GM18867 (cell line): Measurements from ENCODE around the gene COL13A1.

ENCODE experiments used
- ATAC-seq: cut with Tn5 transposase; IDR thresholded peaks from one replicate; pipeline ENCODE4 v1.9.1; 2021; ENCODE audit warnings: mild to moderate bottlenecking, moderate library complexity; ENCODE audit not compliant: unreplicated experiment

COL13A1 gene

DNA sequence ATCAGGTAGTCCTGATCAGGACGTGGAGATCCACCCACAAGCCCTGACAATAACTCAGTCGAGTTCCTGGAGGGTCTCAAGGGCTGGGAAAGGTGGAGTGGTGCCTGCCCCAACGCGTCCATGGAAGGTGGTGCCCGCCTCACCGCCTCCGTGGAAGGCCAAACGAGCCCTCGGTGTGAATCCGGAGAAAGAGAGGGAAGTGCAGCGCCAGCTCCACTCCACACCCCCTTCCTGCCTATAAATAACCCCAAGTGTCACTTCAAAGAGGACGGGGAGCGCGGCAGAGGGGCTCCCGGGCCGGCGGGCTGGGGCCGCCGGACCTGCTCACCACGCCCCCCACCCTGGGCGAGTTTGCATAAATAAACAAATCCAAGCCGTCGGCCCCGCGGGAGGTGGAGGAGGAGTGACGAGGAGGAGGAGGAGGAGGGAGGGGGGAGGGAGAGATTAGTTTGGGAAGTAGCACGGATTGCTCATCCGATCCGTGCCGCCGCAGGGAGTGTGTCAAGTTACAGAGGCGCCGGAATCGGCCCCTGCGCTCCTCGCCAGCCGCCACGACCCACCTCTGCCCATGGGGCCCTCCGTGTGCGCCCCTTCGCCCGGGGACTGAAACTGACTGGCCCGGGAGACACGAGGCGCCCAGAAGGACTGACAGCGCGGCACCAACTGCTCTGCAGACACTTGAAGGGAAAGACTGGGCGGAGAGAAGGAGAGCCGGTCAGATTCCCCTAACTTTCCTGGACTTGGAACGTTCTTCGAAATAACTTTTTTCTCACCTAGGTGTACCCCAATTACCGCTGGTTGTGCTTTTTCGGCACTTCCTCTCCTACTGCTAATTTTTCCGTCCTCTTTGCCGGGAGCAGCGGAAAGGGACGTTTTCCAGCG lies at the start of gene COL13A1:
COL13A1 (plus strand) TSS at position 473 of the 882 bp plus-strand sequence. CDS start 518 bp downstream, outside the sequence.
- ATAC-seq = no peak

DNA sequence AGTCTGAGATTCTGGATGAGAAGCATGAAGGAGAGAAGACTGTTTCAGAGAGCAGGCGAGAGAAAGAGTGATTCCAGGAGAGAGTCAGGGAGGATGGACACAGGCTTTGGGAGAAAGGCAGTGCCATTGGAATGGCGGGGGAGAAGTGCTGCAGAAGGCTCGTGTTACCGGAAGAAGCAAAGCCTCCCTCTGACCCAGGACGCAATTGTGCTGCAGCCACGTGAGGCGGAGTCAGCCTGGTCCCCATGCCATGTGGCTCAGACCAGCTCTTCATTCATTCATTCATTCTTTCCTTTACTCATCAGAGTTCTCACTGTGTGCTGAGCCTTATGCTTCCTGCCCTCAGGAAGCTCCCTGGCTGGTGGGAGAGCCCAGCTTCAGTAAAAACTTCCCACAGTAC lies 49.2 kb upstream of the COL13A1 start:
- ATAC-seq = no peak

DNA sequence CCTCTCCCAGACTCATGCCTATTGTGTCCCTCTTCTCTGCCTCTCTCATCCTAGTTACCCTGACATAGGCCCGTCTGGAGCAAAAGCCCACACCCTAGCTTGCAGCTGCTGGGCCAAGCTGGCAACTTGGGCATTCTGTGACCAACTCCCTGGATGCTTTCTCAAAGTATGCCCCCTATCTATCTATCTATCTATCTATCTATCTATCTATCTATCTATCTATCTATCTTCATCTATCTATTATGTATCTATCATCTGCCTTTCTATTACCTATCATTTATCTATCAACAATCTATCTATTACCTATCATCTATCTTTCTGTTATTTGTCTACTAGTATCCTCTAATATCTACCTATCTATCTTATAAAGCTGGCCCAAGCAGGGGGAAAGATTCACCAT lies 45.4 kb upstream of the COL13A1 start:
- ATAC-seq = no peak

DNA sequence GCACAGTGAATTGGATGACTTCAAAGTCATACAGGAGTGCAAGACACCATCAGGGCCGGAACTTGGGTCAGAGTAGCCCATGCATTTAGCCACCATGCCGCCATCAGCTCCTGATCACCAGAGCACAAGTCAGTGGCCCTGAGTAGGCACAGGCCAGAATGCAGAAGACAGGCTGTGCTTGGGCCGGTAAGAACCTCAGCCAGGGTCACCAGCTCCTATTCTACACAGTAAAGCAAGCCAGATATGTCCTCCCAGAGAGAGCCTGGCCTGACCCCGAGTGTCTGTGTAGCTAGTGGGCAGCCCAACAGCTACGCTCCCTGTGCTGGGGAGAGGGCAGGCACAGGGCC lies 44.5 kb upstream of the COL13A1 start:
- ATAC-seq = no peak

DNA sequence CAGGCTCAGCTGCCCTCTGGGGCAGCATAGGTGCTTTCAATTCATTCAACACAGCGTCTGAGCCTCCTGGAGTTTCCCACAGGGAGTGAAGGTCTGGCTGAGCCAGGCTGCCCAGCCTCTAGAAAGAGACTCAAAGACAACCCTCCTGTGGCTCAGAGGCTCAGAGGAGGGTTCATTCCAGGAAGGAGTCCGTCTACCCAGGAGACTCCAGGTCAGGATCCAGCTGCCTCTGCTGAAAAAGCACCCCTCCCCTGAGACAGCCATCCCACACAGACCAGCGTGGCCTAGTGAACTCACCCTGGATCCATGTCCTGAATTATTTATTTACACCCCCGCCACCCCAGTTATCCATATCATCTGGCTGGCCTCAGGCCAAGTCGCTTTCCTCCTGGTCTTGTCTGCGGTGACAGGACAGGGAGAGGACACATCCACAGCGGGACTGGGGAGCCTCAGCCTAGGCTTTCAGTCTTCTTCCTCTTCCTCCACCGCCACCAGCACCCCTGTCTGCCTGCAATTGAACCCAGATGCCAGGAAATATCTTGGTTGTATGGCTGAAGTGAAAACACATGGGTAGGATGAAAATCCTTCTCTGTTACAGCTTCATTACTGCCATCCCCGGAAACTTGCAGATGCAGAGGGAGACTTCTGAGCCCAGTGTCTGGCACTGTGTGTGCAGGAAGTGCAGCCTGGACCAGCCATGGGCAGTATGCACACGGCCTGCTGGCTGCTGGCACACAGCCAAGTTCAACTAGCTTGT lies 44.0 kb upstream of the COL13A1 start:
- no peak for ATAC-seq

DNA sequence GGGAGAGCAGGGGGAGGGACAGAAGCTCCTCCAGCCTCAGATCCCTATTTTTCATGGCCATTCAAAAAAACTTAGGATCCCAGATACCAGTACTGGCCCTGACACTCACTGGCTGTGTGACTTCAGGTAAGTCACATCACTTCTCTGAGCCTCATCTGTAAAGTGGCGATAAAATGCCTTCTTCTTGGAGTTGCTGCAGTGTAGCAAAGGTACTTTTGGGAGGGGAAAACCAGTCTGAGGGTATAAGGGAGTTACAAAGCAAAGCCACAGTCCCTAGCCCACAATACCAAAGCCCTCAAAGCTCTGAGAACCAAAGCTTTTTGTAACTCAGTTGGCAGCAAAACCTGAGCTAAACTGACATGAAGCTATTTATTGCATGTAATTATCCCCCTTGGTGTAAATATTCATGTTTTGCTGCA lies 43.4 kb upstream of the COL13A1 start:
- ATAC-seq = no peak

DNA sequence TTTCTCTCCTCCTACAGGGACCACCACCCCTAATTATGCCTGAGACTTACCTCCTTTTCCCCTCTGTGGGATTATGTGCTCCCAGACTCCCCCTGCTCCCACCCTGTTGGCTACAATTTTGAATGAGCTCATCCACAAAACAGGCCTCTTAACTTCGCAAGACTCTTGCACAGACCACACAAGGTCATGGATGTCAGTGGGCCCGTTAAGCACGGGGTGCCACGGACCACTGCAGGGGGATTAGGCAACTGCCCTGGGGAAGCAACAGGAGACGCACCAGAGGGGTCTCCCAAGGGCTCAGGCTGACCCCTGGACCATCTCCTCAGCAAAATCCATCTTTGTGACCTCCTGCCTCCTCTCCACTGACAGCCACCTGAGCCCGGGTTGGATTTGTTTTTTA lies 42.1 kb upstream of the COL13A1 start:
- ATAC-seq = no peak

DNA sequence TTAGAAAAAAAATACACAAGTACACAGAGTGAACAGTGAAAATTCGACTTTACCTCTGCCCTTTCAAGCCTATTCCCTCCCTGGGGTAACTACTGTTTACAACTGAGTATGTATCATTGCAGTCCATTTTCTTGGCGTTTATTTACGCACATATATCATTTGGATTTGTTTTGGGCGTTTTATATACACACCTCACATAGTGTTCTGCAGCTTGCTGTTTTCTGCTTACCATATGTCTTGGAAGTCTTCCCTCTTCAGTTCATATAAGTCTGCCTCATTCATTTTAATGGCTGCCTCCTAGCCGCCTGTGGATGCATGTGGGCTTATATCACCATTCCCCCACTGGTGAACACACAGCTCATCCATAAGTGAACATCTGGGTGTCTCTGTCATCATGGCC lies 41.6 kb upstream of the COL13A1 start:
- no peak for ATAC-seq

DNA sequence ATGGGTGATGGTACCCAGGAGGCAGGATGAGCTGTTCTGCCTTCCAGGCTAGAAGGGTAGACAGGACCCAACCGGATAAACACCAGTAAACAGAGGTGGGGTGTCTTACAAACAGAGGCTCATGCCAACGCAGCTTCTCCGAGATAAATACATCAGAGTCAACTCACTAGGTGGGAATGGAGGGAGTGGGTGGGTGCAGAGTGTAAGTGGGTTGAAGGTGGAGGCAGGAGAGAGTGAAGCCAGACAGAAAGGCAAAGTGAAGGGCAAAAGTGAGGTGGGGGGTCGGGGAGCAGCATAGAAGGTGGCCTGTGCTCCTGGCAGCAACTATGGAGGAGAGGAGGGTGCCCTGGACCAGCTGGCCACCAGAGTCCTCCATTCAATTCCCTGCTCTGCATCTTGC lies 40.4 kb upstream of the COL13A1 start:
- no peak for ATAC-seq

DNA sequence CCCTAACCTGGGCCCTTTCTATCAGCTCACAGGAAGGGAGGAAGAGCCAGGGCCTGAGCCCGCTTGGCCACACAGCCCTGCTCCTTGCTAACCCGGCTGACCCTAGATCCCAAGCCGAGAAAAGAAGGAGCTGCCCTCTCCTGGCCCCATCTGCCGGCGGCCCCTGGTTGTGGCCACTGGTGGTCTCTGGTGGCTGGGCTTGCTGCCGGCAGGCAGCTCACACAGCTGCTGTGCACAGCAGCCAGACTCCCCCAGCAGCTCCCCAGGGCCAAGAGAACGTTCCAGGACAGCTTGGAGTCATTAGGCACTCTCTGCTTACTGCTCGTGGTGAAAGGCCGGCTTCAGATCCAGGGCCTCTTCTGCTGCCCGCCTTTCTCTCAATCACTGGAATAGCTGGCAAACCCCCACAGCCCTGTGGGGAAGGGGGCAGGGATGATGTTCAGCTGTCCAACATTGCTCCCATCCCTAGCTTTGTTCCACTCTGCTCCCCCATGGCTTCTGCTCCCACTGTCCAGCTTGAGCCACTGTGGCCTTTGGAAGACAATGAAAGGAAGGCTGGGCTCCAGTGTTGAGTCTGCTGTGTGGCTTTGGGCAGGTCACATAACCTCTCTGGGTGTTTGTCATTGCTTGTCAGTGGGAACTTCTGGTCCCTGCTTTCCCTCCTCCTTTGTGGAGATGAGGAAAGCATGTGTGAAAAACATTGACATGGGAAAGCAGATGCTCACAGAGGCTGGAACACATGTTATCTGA lies 35.4 kb upstream of the COL13A1 start:
- ATAC-seq = no peak

DNA sequence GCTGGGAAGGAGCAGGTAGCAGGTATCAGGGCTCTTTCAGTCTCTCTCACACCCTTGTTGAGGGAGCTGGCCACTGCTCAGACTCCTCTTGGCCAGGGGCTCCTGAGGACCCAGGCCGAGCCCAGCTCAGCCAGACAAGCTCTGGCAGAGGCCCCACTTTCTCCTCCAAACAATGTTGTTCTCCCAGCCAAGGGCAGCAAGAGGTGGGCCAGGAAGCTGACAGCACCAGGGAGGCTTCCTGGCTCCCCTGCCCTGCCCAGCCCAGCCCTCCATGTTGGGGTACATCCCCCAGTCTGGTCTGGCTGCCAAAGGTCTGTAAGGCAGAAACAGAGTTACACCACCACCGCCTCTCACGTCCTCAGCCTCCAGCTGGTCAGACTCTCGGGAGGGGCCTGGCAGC lies 33.9 kb upstream of the COL13A1 start:
- no peak for ATAC-seq

DNA sequence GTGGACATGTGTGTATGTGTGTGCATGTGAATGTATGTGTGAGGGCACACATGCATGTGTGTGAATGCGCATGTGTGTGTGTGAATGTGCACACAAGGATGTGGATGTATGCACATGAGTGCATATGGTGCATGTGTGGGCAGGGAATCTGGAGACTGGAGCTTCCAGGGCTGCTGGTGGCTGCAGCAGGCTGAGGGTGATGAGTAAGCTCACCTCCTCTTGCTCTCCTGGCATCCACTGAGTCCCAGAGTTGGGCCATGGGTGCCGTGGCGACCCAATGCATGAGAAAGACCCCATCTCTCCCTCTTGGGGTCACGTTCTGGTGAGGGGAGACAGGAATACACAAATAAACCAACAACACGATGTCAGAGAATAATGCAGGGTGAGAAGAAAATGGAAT lies 33.3 kb upstream of the COL13A1 start:
- ATAC-seq = no peak

DNA sequence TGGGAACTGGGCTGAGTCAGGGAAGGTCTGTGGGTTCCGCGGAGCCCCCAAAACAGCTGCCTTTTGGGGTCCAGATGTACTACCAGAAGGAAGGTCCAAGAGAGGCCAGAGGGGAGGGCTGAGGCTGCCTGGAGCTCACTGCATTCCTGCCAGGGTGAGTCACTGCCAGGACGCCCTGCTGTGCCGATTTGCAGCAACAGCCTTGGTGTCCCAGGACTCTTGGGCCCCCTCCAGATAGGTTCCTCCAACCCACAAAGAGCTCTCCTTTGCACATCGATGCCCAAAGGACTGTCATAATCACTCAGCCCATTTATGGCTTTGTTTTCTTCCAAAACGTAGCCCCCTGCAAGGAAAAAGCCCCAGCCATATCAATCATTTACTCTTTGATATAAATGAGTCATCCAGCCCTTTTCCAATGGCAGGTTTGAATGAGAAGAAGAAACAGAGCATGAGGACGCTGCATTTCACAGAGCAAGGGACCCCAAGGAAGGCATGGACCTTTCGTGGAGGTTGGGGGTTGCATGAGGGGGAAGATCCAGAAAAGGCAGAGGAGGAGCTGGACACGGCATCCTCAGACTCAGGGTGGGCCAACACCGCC lies 32.2 kb upstream of the COL13A1 start:
- no peak for ATAC-seq

DNA sequence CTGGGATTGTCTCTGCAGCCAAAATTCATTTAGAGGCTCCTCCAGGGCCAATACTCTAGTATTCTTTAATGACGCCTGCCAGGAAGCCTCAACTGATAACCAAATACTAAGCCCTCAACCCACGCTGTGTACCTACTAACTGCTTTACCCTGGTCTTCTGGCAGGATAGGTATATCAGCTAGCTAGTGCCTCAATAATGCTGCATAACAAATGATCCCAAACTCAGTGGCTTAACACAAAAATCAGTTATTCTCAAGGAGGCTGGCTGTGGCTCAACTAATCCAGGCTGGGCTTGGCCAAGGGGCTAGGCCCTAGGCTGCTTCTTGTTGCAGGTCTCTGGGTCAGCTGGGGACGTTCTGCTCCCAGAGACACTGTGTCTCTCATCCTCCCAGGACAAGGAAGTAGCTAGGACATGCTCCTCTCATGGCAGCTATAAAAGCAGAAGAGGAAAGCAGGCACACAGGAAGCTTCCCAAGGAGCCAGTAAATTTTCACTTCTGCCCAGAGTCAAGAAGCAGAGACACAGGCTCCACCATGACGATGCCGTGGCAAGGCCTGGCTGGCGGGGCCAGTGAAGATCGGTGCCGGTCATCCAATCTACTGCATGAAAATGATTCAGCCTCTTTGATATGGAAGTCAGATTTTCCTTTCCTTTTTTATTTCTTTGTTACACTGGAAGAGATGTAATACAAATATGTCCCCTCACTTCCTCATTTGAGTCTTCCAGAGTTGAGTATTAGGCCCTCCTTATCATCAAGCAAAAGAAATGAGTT lies 28.6 kb upstream of the COL13A1 start:
- ATAC-seq = no peak

DNA sequence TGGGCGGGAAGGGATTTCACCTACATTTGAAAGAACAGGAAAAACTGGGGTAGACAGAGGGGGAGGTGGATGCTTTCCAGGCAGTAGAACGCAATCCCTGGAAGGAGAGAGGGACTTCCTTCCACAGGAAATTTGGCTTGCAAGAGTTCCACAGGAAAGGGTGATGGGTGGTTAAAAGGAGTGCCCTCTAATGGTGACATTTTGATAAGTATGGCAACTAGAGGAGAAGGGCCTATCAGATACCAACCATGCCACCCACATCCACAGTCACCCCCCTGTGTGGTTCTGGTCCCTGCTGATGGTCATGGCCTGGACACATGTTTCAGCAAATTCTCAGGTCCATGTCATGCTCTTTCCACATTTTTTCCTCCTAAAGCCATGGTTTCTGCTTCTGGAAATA lies 27.1 kb upstream of the COL13A1 start:
- ATAC-seq = no peak

DNA sequence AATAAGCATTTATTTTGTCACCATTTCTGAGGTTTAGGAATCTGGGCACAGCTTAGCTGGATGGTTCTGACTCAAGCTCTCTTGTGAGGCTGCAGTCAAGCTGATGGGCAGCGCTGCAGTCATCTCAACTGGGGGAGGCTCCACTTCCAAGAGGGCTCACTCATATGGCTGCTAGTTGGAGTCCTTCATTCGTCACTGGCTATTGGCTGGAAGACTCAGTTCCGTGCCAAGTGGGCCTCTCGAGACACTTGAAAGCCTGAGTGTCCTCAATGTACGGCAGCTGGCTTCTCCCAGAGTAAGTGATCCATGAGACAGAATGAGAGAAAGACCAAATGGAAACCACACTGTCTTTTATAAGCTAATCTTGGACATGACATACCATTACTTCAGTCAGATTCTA lies 21.6 kb upstream of the COL13A1 start:
- no peak for ATAC-seq

DNA sequence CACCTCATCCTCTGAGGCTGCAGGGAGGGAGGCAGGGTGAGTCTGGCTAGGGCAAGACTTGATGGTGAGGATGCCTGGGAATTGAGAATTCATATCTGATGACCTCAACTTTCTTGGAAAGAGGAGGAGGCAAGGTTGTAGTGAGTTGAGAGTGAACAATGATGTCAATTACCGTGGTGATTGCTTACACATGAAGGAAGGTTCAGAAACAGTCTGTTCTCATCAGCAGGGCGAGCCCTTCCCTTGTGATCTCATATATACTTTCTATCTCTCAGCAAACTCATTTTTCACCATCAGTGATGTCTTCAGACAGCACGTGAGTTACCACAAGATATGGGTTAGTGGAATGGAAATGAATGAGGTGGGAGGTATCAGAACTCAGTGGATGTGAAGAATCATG lies 20.1 kb upstream of the COL13A1 start:
- no peak for ATAC-seq

DNA sequence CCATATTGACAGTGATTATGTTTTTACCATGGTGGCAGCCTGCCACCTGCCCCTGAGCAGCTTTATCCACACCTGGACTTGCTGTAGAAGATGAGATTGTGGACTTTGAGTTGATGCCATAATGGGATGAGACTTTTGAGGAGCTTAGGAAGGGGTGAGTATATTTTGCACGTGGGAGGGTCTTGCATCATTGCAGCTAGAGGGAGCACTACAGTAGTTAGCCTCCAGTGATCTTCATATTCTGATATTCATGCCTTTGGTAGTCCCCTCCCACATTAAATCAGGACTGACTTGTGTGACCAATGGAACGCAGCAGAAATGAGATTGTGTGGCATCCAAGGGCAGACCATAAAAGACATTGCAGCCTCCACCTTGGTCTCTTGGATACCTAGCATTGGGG lies 18.2 kb upstream of the COL13A1 start:
- ATAC-seq = no peak

DNA sequence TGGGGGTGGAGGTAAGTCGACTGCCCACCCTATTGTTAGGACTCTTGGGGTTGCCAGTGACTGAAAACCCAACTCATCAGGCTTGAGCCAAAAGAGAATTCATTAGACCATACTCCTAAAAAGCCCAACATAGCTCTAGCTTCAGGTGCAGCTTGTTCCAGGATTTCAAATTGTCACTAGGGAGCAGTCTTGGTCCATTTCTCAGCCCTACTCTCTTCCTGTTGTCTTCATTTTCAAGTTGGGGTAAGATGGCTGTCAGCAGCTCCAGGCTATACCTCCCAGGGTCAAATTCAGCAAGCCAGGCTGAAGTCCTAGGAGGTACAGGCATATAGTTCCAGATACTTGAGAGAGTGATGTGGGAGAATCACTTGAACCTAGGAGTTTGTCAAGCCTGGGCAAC lies 14.9 kb upstream of the COL13A1 start:
- ATAC-seq = no peak

DNA sequence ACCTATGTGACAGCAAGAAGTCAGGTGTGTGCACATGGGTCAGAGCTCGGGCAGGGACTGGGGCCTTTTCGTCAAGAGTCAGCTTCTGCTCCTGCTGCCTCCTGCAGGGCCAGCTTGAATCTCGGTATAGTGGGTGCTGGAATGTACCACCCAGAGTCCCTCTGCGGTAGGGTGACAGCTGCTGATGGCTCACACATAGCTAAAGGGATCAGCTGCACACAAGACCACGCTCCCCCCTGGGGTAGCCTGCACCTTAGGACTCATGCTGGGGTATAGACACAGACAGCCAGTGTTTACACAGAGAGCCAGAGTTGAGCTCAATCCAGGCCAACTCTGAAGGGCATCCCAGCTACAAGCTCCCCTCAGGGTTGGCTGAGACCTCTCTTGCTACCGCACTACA lies 14.0 kb upstream of the COL13A1 start:
- no peak for ATAC-seq
